Measurements from ENCODE around the gene ZNF787.
"Not testable (repeated sequence)": the region's sequence is repeated elsewhere in the genome, so short reads cannot be mapped to it uniquely, and the experiment has no call there.

The ZNF787 gene

GRCh38 chr19:56119582-56119978, 1.5 kb downstream of the ZNF787 start:
- no peak for DNase-seq

GRCh38 chr19:56118666-56119581, 2.2 kb downstream of the ZNF787 start:
- no peak for DNase-seq

GRCh38 chr19:56117889-56118288, 3.2 kb downstream of the ZNF787 start:
- no peak for DNase-seq

- no peak for DNase-seq
Observed at GRCh38 chr19:56117376-56117884, 3.7 kb downstream of the ZNF787 start.

- DNase-seq = peak; percentile 76
Observed at GRCh38 chr19:56116606-56117005, 4.5 kb downstream of the ZNF787 start.

- DNase-seq = no peak
Observed at GRCh38 chr19:56115490-56115889, 5.6 kb downstream of the ZNF787 start.

- no peak for DNase-seq
Observed at GRCh38 chr19:56114778-56115110, 6.4 kb downstream of the ZNF787 start.

GRCh38 chr19:56114051-56114777, 6.9 kb downstream of the ZNF787 start:
- no peak for DNase-seq

- DNase-seq = no peak
Observed at GRCh38 chr19:56113074-56113632, 7.9 kb downstream of the ZNF787 start.

- DNase-seq = no peak
Observed at GRCh38 chr19:56112313-56112709, 8.8 kb downstream of the ZNF787 start.

- no peak for DNase-seq
Observed at GRCh38 chr19:56111601-56112312, 9.3 kb downstream of the ZNF787 start.

- DNase-seq = no peak
Observed at GRCh38 chr19:56110515-56111448, 10.3 kb downstream of the ZNF787 start.

- DNase-seq = no peak
Observed at GRCh38 chr19:56109226-56109625, 11.9 kb downstream of the ZNF787 start.

- no peak for DNase-seq
Observed at GRCh38 chr19:56108447-56109195, 12.5 kb downstream of the ZNF787 start.

GRCh38 chr19:56107626-56108351, 13.3 kb downstream of the ZNF787 start:
- no peak for DNase-seq

- no peak for DNase-seq
Observed at GRCh38 chr19:56106993-56107392, 14.1 kb downstream of the ZNF787 start.

GRCh38 chr19:56106397-56106849, 14.7 kb downstream of the ZNF787 start:
- no peak for DNase-seq

- not testable (repeated sequence) for DNase-seq
Observed at GRCh38 chr19:56105831-56106396, 15.2 kb downstream of the ZNF787 start.

GRCh38 chr19:56105090-56105701, 15.9 kb downstream of the ZNF787 start:
- DNase-seq = no peak
